ENCODE measurements around the gene CTSF.

- TF ChIP-seq CTCF (conservative IDR thresholded peaks at IDR 0.05 in 1 of 2, IDR thresholded peaks at IDR 0.05 in 1 of 2; ENCODE audit: low read depth in 1 of 2, low read length in 2 of 2) (no peak), EZH2 (IDR thresholded peaks at IDR 0.05; ENCODE audit: low read length, missing control alignments) (no peak)
These were observed 27.0 kb upstream of the CTSF start for GRCh38 chr11:66595245-66595904.

Data from fibroblast of lung (primary cell).